PFSK-1 (cell line): ENCODE data around the gene RAB3GAP1.

Experiments
- FOXP2 ChIP-seq: optimal IDR thresholded peaks from 2 replicates; pipeline ENCODE3; 2011; ENCODE audit warnings: borderline replicate concordance, control low read depth, inconsistent platforms; ENCODE audit not compliant: insufficient read depth; ENCODE audit errors: extremely low read length, extremely low read depth
- POLR2AphosphoS5 ChIP-seq: IDR thresholded peaks from 2 replicates; pipeline ENCODE4 v1.6.1; 2012; ENCODE audit warnings: low read depth, mild to moderate bottlenecking, control low read depth, low read length, moderate library complexity
- SIN3A ChIP-seq: IDR thresholded peaks from 2 replicates; pipeline ENCODE4 v1.6.1; 2012; ENCODE audit warnings: mild to moderate bottlenecking, low read length, moderate library complexity, borderline replicate concordance; ENCODE audit not compliant: insufficient read depth
- TAF1 ChIP-seq: IDR thresholded peaks from 2 replicates; pipeline ENCODE4 v1.6.1; 2012; ENCODE audit warnings: low read length, control low read depth, borderline replicate concordance; ENCODE audit not compliant: insufficient read depth
- TF ChIP-seq, protein P1 (sequence below), 2 experiments: IDR thresholded peaks; 2 replicates each; pipeline versions ENCODE4 v1.6.1 to v1.8.0; 2011 to 2012; ENCODE audit warnings: low read depth in 2 of 2, low read length in 2 of 2, control low read depth in 1 of 2, inconsistent platforms in 1 of 2, mild to moderate bottlenecking in 1 of 2, moderate library complexity in 1 of 2; ENCODE audit not compliant: insufficient read depth in 1 of 2

The RAB3GAP1 gene

GRCh38 chr2:135130751-135131150 lies 78.7 kb downstream of the RAB3GAP1 start:
- TF ChIP-seq, protein P1, sequence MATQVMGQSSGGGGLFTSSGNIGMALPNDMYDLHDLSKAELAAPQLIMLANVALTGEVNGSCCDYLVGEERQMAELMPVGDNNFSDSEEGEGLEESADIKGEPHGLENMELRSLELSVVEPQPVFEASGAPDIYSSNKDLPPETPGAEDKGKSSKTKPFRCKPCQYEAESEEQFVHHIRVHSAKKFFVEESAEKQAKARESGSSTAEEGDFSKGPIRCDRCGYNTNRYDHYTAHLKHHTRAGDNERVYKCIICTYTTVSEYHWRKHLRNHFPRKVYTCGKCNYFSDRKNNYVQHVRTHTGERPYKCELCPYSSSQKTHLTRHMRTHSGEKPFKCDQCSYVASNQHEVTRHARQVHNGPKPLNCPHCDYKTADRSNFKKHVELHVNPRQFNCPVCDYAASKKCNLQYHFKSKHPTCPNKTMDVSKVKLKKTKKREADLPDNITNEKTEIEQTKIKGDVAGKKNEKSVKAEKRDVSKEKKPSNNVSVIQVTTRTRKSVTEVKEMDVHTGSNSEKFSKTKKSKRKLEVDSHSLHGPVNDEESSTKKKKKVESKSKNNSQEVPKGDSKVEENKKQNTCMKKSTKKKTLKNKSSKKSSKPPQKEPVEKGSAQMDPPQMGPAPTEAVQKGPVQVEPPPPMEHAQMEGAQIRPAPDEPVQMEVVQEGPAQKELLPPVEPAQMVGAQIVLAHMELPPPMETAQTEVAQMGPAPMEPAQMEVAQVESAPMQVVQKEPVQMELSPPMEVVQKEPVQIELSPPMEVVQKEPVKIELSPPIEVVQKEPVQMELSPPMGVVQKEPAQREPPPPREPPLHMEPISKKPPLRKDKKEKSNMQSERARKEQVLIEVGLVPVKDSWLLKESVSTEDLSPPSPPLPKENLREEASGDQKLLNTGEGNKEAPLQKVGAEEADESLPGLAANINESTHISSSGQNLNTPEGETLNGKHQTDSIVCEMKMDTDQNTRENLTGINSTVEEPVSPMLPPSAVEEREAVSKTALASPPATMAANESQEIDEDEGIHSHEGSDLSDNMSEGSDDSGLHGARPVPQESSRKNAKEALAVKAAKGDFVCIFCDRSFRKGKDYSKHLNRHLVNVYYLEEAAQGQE (IDR thresholded peaks at IDR 0.05; ENCODE audit: insufficient read depth in 1 of 2, low read depth in 2 of 2, low read length in 2 of 2) = no peak
- TF ChIP-seq SIN3A (no peak), POLR2AphosphoS5 (no peak), FOXP2 (no peak), TAF1 (no peak)

- TF ChIP-seq SIN3A (no peak), FOXP2 (no peak), TAF1 (no peak), POLR2AphosphoS5 (no peak)
- TF ChIP-seq, protein P1 (IDR thresholded peaks at IDR 0.05; ENCODE audit: insufficient read depth in 1 of 2, low read depth in 2 of 2, low read length in 2 of 2) = no peak
Measured at GRCh38 chr2:135132314-135132713, 80.2 kb downstream of the RAB3GAP1 start.

DNA sequence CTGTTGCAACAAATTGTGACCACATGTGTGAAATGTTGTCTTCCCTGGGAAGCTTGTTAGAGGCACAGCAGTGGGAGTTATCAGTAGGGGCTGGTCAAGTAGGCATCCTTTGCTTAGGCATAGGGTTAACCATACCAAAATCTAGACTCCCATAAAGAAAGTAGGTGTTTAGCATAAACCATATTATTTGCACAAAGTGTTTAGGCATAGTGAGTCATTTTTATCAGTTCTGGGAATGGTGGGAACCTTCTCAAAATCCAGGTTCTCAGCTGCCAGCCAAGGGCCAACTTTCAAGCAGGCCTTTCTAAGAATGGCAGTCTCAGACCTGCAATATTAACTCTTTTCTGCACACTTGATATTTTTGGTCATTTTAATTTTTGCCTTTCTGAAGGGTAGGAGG lies 88.5 kb downstream of the RAB3GAP1 start:
- TF ChIP-seq FOXP2 (no peak), TAF1 (no peak), SIN3A (no peak), POLR2AphosphoS5 (no peak)
- TF ChIP-seq, protein P1 (IDR thresholded peaks at IDR 0.05; ENCODE audit: insufficient read depth in 1 of 2, low read depth in 2 of 2, low read length in 2 of 2) = no peak

- no peak for TF ChIP-seq SIN3A
- no peak for TF ChIP-seq FOXP2
Measured at GRCh38 chr2:135142323-135142722, 90.2 kb downstream of the RAB3GAP1 start.

DNA sequence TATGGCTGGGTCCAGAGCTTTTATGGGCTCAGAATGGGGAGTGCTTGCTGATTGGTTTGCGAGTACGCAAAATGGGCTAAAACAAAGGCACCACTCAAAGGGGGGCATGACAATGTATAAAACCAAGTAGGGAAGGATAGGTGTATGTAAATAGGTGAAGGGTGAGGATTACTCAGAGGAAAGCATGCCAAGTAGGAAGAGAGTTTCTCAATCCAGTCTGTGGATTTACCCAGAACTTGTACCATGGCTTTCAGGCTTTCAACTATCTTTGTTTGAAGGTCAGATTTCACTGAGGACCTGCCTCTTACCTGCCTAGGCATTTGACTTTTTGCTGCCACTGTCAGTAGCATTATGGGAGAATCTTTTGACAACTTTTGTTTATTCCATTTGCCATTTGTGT lies 92.3 kb downstream of the RAB3GAP1 start:
- TF ChIP-seq, protein P1 (IDR thresholded peaks at IDR 0.05; ENCODE audit: insufficient read depth in 1 of 2, low read depth in 2 of 2, low read length in 2 of 2) = no peak
- TF ChIP-seq TAF1 (no peak), FOXP2 (no peak), POLR2AphosphoS5 (no peak)
